ENCODE measurements around the gene RXYLT1.

Gene RXYLT1

GRCh38 chr12:63770375-63770774 lies 9.3 kb upstream of the RXYLT1 start:
- WGBS (ENCODE audit: extremely low coverage, insufficient coverage, insufficient read length), result no CpG with 5 or more reads among the region's 1 CpG

DNA sequence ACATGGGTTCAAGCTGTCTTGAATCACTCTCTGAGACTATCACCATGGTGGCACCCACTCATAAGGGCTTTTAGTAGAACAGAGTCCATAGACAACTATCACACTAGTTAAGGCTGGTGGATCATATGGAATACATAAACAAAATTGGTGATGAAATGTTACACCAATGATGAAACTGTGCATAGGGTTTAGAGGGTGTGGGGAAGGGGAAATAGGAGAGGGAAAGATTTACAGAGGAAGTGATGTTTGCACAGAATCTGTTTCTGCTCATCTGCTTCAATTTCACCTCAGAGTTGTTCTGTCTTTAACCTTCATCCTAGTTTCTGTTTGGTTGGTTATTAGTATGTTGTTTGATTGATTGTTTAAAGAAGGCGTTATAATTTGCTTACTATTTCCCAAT lies 2.4 kb upstream of the RXYLT1 start:
- H3K4me3 ChIP-seq (ENCODE audit: low read depth, low read length), result no peak overlapping the region
- H3K4me1 ChIP-seq (ENCODE audit: control insufficient read depth in 1 of 2, insufficient read depth in 2 of 2, low read length in 2 of 2), result no peaks in the 10 kb centered on the region
- H4K91ac ChIP-seq (ENCODE audit: low read depth, low read length), result no peak overlapping the region
- no peak overlapping the region for H3K27ac ChIP-seq (ENCODE audit: low read depth, low read length)
- no peak overlapping the region for H4K8ac ChIP-seq (ENCODE audit: low read depth, low read length)
- H2AFZ ChIP-seq (ENCODE audit: insufficient read depth, low read length, poor library complexity), result no peak overlapping the region
- H2BK120ac ChIP-seq (ENCODE audit: insufficient read depth, low read length, poor library complexity), result no peak overlapping the region
- no peak overlapping the region for H4K12ac ChIP-seq (ENCODE audit: low read depth, low read length)
- no peak overlapping the region for H3K14ac ChIP-seq (ENCODE audit: low read length)
- no peak for DNase-seq
- no peak overlapping the region for H2BK12ac ChIP-seq (ENCODE audit: low read length)
- no peaks in the 10 kb centered on the region for H3K9me3 ChIP-seq (ENCODE audit: insufficient read depth, low read depth, low read length)
- H3K36me3 ChIP-seq (ENCODE audit: control insufficient read depth in 1 of 2, insufficient read depth in 2 of 2, low read length in 2 of 2), result no peaks in the 10 kb centered on the region
- H3K79me2 ChIP-seq (ENCODE audit: control insufficient read depth, insufficient read depth, low read length, poor library complexity), result peaks cover 7% of the 10 kb centered on the region
- no peak overlapping the region for H3K9ac ChIP-seq (ENCODE audit: low read length)
- no peak overlapping the region for H2BK5ac ChIP-seq (ENCODE audit: low read depth, low read length, poor library complexity)
- H2AK5ac ChIP-seq (ENCODE audit: low read length), result no peak overlapping the region
- no peak overlapping the region for H3K4me2 ChIP-seq (ENCODE audit: low read length)
- no CpG with 5 or more reads among the region's 1 CpG for WGBS (ENCODE audit: extremely low coverage, insufficient coverage, insufficient read length)
- peaks cover 10% of the 10 kb centered on the region for H3K79me1 ChIP-seq (ENCODE audit: low read length)
- no peak overlapping the region for H3K23ac ChIP-seq (ENCODE audit: low read length)
- no peaks in the 10 kb centered on the region for H3K27me3 ChIP-seq (ENCODE audit: insufficient read depth, low read length)
- no peak overlapping the region for H3K4ac ChIP-seq (ENCODE audit: low read depth, low read length)
- no peak overlapping the region for H3K18ac ChIP-seq (ENCODE audit: low read length)

More at GRCh38 chr12:63770375-63770774, 9.3 kb upstream of the RXYLT1 start:
- Histone ChIP-seq H3K36me3 (ENCODE audit: control insufficient read depth in 1 of 2, insufficient read depth in 2 of 2, low read length in 2 of 2) (no peaks in the 10 kb centered on the region), H3K14ac (ENCODE audit: low read length) (no peak overlapping the region), H3K9me3 (ENCODE audit: insufficient read depth, low read depth, low read length) (no peaks in the 10 kb centered on the region), H3K18ac (ENCODE audit: low read length) (no peak overlapping the region), H3K4me1 (ENCODE audit: control insufficient read depth in 1 of 2, insufficient read depth in 2 of 2, low read length in 2 of 2) (no peaks in the 10 kb centered on the region), H3K79me1 (ENCODE audit: low read length) (no peaks in the 10 kb centered on the region), H2BK120ac (ENCODE audit: insufficient read depth, low read length, poor library complexity) (no peak overlapping the region), H3K27ac (ENCODE audit: low read depth, low read length) (no peak overlapping the region), H3K23ac (ENCODE audit: low read length) (no peak overlapping the region), H3K9ac (ENCODE audit: low read length) (no peak overlapping the region), H3K4me3 (ENCODE audit: low read depth, low read length) (no peak overlapping the region), H2BK5ac (ENCODE audit: low read depth, low read length, poor library complexity) (no peak overlapping the region), H2BK12ac (ENCODE audit: low read length) (no peak overlapping the region), H2AFZ (ENCODE audit: insufficient read depth, low read length, poor library complexity) (no peak overlapping the region), H2AK5ac (ENCODE audit: low read length) (no peak overlapping the region), H3K4me2 (ENCODE audit: low read length) (no peak overlapping the region), H4K12ac (ENCODE audit: low read depth, low read length) (no peak overlapping the region), H4K91ac (ENCODE audit: low read depth, low read length) (no peak overlapping the region), H3K27me3 (ENCODE audit: insufficient read depth, low read length) (no peaks in the 10 kb centered on the region), H3K79me2 (ENCODE audit: control insufficient read depth, insufficient read depth, low read length, poor library complexity) (no peaks in the 10 kb centered on the region), H3K4ac (ENCODE audit: low read depth, low read length) (no peak overlapping the region), H4K8ac (ENCODE audit: low read depth, low read length) (no peak overlapping the region)
- no peak for DNase-seq

- Histone ChIP-seq H2AK5ac (ENCODE audit: low read length) (no peak overlapping the region), H3K79me2 (ENCODE audit: control insufficient read depth, insufficient read depth, low read length, poor library complexity) (peaks cover 7% of the 10 kb centered on the region), H3K23ac (ENCODE audit: low read length) (no peak overlapping the region), H4K91ac (ENCODE audit: low read depth, low read length) (no peak overlapping the region), H3K14ac (ENCODE audit: low read length) (no peak overlapping the region), H3K18ac (ENCODE audit: low read length) (no peak overlapping the region), H3K36me3 (ENCODE audit: control insufficient read depth in 1 of 2, insufficient read depth in 2 of 2, low read length in 2 of 2) (peaks cover 2% of the 10 kb centered on the region in 2 experiments), H3K9ac (ENCODE audit: low read length) (no peak overlapping the region), H3K79me1 (ENCODE audit: low read length) (peaks cover 10% of the 10 kb centered on the region), H3K9me3 (ENCODE audit: insufficient read depth, low read depth, low read length) (no peaks in the 10 kb centered on the region), H3K4me1 (ENCODE audit: control insufficient read depth in 1 of 2, insufficient read depth in 2 of 2, low read length in 2 of 2) (no peaks in the 10 kb centered on the region), H2AFZ (ENCODE audit: insufficient read depth, low read length, poor library complexity) (no peak overlapping the region), H2BK5ac (ENCODE audit: low read depth, low read length, poor library complexity) (no peak overlapping the region), H3K4me3 (ENCODE audit: low read depth, low read length) (no peak overlapping the region), H4K8ac (ENCODE audit: low read depth, low read length) (no peak overlapping the region), H3K4ac (ENCODE audit: low read depth, low read length) (no peak overlapping the region), H2BK120ac (ENCODE audit: insufficient read depth, low read length, poor library complexity) (no peak overlapping the region), H4K12ac (ENCODE audit: low read depth, low read length) (no peak overlapping the region), H2BK12ac (ENCODE audit: low read length) (no peak overlapping the region), H3K4me2 (ENCODE audit: low read length) (no peak overlapping the region), H3K27ac (ENCODE audit: low read depth, low read length) (no peak overlapping the region), H3K27me3 (ENCODE audit: insufficient read depth, low read length) (no peaks in the 10 kb centered on the region)
- DNase-seq, result no peak
- WGBS (ENCODE audit: extremely low coverage, insufficient coverage, insufficient read length), result no CpG with 5 or more reads among the region's 1 CpG
Observed at GRCh38 chr12:63782466-63782865, 2.8 kb downstream of the RXYLT1 start.

DNA sequence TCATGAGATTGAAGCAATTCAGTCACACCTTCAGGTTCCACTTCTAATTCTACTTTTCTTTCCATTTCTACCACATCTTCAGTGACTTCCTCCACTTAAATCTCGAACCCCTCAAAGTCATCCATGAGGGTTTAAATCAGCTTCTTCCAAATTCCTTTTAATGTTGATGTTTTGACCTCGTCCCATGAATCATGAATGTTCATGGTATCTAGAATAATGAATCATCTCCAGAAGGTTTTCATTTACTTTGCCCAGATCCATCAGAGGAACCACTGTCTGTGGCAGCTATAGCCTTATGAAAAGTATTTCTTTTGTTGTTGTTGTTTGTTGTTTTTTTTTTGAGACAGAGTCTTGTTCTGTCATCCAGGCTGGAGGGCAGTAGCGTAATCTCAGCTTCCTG lies 7.6 kb downstream of the RXYLT1 start:
- H3K18ac ChIP-seq (ENCODE audit: low read length), result no peak overlapping the region

More for the DNA sequence above, 7.6 kb downstream of the RXYLT1 start:
- no peak overlapping the region for H2BK120ac ChIP-seq (ENCODE audit: insufficient read depth, low read length, poor library complexity)
- H2BK5ac ChIP-seq (ENCODE audit: low read depth, low read length, poor library complexity), result no peak overlapping the region
- H3K9me3 ChIP-seq (ENCODE audit: insufficient read depth, low read depth, low read length), result no peaks in the 10 kb centered on the region
- H3K23ac ChIP-seq (ENCODE audit: low read length), result no peak overlapping the region
- H3K27ac ChIP-seq (ENCODE audit: low read depth, low read length), result no peak overlapping the region
- no peaks in the 10 kb centered on the region for H3K4me1 ChIP-seq (ENCODE audit: control insufficient read depth in 1 of 2, insufficient read depth in 2 of 2, low read length in 2 of 2)
- H3K79me1 ChIP-seq (ENCODE audit: low read length), result no peaks in the 10 kb centered on the region
- no peak overlapping the region for H3K4me3 ChIP-seq (ENCODE audit: low read depth, low read length)
- peak in 1 of 2 donors; percentile 10 for DNase-seq
- H3K14ac ChIP-seq (ENCODE audit: low read length), result no peak overlapping the region
- 100% methylated on average over 1 of the region's 3 CpGs for WGBS (ENCODE audit: extremely low coverage, insufficient coverage, insufficient read length)
- H4K8ac ChIP-seq (ENCODE audit: low read depth, low read length), result no peak overlapping the region
- H4K91ac ChIP-seq (ENCODE audit: low read depth, low read length), result no peak overlapping the region
- H3K4ac ChIP-seq (ENCODE audit: low read depth, low read length), result no peak overlapping the region
- no peak overlapping the region for H3K4me2 ChIP-seq (ENCODE audit: low read length)
- H3K27me3 ChIP-seq (ENCODE audit: insufficient read depth, low read length), result no peaks in the 10 kb centered on the region
- no peak overlapping the region for H2AK5ac ChIP-seq (ENCODE audit: low read length)
- H3K9ac ChIP-seq (ENCODE audit: low read length), result no peak overlapping the region
- no peak overlapping the region for H2BK12ac ChIP-seq (ENCODE audit: low read length)
- H2AFZ ChIP-seq (ENCODE audit: insufficient read depth, low read length, poor library complexity), result no peak overlapping the region
- H4K12ac ChIP-seq (ENCODE audit: low read depth, low read length), result no peak overlapping the region
- peaks cover 5 to 6% of the 10 kb centered on the region in 2 experiments for H3K36me3 ChIP-seq (ENCODE audit: control insufficient read depth in 1 of 2, insufficient read depth in 2 of 2, low read length in 2 of 2)
- H3K79me2 ChIP-seq (ENCODE audit: control insufficient read depth, insufficient read depth, low read length, poor library complexity), result no peaks in the 10 kb centered on the region
